Head of caudate nucleus (tissue), 42 donors: ENCODE measurements around the gene ANKRD16.

Source experiments
- DNase-seq, 42 donors: peaks; one replicate each; pipeline versions ENCODE4 v3.0.0 to v3.0.0-alpha.2; 2020 to 2021; ENCODE audit warnings: mixed read lengths in 7 of 42
- intact Hi-C: fragments of 100-400 bp; cut with DNase I; formaldehyde crosslinking; loops from one replicate; pipeline ENCODE4 v1.15.0; 2022

The ANKRD16 gene

DNA sequence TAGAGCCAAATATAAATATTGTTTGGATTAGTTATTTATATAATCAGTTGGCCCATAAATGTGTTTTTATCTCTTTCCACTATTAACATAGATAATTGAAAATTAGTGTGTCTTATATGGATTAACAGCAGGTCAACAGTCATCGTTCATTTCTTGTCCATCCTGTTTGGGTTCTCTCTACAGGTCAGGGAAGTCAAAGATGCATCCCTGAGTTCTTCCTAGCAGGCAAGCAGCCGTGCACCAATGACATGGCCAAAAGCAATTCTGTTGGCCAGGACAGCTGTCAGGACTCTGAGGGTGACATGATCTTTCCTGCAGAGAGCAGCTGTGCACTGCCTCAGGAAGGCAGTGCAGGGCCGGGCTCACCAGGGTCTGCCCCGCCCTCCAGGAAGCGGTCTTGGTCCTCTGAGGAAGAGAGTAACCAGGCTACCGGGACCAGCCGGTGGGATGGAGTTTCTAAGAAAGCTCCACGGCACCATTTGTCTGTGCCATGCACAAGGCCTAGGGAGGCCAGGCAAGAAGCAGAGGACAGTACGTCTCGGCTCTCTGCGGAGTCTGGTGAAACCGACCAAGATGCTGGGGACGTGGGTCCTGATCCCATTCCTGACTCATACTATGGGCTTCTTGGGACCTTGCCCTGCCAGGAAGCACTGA lies 16.3 kb upstream of the ANKRD16 start:
- intact Hi-C loops: no loop called here
- peak in 1 of 42 donors; percentile 19 for DNase-seq

DNA sequence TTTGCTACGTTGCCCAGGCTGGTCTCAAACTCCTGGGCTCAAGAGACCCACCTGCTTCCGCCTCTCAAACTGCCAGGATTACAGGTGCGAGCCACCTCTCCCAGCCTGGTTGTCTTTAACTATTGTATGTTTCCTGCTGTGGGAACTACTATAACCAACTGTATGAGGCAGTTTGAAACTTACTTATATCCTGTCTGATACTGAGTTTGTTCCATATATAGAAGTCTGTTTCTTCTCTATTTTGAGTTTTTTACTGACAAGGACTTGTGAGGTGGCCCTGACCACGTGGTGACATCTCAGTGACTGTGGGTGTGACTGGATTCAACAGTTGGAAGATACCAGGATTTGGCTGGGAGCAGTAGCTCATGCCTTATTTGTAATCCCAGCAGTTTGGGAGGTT lies 14.5 kb upstream of the ANKRD16 start:
- intact Hi-C loops: no loop called here
- DNase-seq: no peak

DNA sequence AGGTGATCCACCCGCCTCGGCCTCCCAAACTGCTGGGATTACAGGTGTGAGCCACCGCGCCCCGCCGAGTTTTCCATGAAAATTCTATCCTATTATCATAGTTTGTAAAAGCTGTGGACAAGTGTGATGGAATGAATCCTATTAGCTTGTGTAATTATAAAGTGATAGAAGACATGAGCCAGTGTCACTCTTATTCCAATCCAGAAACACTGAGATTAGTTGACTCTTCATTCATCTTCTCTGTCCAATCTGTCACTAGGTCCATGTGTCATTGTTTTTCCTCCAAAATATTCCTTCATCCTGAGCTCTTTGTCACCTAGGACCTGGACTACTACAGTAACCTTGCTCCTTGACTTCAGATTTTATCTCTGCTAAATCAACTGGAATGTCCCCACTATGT lies 13.9 kb upstream of the ANKRD16 start:
- intact Hi-C loops: no loop called here
- DNase-seq: peak in 1 of 42 donors; percentile 15

DNA sequence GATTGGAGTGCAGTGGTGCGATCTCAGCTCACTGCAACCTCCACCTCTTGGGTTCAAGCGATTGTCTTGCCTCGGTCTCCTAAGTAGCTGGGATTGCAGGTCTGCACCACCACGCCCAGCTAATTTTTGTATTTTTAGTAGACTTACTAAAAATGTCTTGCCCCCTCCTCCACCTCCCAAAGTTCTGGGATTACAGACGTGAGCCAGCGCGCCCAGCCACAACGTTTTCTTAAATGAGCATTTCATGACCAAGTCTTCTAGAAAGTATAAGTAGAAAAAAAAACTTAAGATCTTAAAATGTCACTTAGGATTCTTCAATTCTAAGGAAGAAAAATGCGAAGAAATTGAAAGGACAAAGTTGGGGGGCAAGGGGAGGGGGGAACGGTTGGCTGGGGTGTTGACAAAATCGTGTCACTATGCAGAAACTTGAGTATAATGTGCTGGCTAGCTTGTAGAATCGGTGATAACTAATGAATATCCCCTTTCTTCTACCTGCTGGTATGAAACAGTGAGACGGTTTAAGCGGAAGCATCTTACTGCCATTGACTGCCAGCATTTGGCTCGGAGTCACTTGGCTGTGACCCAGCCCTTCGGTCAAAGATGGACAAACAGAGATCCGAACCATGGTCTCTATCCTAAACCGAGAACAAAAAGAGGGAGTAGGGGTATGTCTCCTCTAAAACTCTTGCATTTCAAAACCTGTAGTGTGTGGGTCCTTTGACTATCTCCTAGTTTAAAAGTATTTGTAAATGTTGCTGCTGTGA lies 13.0 kb upstream of the ANKRD16 start:
- peak in 3 of 42 donors; percentile 34 to 41 (median 36) for DNase-seq
- intact Hi-C loops: no loop called here

DNA sequence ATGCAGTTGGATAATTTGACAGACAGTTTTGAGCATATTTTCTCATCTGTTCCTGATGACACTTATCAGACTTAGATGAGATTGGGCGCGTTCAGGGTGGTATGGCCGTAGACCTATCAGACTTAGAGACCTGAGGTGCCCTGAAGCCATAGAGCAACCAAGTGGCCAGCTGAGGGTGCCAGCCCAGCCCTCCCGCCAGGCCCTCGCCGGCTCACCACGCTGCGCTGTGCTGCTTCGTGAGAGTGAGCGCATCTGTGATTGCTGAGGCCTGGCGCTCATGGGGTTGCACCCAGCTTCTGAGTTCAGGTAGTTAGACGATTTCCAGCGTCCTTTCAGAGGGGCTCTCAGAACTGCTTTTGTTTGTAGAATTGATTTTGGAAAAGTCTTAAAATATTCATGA lies 10.6 kb upstream of the ANKRD16 start:
- DNase-seq: peak in 2 of 42 donors; percentile 26 to 42
- intact Hi-C loops: no loop called here

DNA sequence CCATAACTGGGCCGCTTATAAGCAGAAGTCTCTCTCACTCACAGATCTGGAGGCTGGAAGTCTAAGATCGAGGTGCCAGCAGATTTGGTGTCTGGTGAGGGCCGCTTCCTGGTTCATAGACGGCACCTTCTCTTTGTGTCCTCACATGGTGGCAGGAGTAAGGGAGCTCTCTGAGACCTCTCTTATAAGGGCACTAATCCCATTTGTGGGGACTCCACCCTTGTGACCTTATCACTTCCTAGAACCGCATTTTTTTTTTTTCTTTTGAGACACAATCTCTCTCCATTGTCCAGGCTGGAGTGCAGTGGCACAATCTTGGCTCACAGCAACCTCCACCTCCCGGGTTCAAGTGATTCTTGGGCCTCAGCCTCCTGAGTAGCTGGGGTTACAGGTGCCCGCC lies 8.5 kb upstream of the ANKRD16 start:
- peak in 1 of 42 donors; percentile 19 for DNase-seq
- intact Hi-C loops: no loop called here

DNA sequence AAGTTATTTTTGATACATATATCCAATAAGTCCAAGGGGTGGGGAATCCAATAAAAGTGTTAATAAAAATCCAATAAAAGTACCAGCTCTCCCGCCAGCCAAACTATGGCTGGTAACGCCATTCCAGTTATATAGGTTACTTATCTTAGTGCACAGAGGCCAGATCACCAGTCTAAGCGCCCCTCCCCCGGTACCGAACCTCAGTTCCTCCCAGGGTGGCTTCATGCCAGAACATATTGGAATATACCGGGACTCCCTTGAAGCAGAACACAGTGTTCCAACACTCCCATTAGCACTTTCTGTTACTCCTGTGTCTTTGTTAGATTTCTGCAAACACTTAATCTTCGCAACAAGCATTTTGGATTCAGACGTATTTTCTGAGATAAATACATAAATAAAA lies 7.8 kb upstream of the ANKRD16 start:
- intact Hi-C loops: no loop called here
- DNase-seq: peak in 1 of 42 donors; percentile 43

DNA sequence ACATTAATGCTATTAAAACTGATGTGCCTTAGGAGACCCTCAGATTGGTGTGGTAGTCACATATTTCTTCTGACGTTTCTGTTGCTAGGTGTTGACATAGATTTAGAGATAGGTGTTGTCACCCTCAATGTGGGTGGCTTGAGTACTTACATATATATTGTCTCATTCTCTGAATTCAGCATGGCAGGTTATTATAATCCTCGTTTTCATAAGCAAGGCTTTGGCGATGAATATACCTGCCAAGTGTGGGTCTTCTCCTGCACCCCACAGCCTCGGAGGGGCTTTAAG lies 7.3 kb upstream of the ANKRD16 start:
- no peak for DNase-seq
- intact Hi-C loops: no loop called here

DNA sequence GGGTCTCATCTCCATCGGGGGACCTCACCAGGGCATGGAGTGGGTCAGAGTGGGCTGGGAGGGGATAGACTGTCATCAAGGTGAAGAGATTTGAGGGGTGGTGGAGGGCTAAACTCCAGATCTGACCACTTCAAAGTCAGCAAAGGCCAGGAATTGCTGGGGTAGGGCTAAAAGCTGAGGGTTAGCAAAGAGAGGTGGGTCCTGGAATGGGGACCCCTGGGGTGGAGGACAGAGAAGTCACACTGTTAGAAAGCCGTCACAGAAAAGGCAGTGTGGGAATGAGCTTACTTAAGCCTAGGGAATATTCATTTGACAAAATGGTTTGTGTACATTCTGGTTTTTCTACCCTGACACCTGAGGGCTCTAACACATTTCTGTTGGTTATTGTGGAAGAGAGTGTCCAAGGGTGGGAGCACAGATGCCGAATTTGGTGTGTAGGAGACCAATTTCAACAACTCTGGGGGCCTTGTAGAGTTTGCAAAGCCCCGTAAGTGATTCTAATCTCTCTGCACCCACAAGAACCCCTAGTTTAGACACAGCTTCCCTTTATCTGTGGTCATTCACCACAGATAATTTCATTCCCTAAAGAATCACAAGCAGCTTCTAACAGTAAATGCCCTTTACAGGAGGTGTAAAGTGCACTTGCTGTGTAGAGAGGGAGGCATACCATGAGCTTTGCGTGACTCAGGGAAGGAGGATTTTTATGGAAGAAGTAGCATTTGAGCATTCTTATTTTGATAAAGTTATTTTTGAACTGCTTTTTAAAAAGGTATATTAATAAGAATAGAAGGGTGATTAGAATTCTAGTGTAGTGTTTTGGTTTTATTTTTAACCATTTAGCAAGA lies 6.7 kb upstream of the ANKRD16 start:
- DNase-seq: peak in 2 of 42 donors; percentile 25 to 30
- intact Hi-C loops: no loop called here

DNA sequence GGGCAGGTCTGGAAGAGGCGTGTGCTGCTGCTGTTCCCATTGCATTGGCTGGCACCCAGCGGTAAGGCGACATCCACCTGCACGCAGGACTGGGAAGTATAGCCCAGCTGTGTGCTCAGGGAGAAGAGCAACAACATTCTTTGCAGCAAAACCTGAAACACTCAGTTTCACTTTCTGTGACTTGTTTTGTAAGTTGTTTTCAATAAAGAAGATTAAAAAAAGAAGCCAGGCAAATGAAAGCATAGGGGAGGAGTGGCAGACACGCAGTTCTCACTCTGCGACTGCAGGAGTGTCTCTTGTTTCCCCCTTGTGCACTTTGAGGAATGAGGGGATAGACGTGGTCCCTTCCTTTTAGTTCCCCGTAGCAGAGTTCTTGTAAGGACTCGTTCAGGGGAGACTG lies 6.1 kb upstream of the ANKRD16 start:
- intact Hi-C loops: no loop called here
- peak in 1 of 42 donors; percentile 19 for DNase-seq

DNA sequence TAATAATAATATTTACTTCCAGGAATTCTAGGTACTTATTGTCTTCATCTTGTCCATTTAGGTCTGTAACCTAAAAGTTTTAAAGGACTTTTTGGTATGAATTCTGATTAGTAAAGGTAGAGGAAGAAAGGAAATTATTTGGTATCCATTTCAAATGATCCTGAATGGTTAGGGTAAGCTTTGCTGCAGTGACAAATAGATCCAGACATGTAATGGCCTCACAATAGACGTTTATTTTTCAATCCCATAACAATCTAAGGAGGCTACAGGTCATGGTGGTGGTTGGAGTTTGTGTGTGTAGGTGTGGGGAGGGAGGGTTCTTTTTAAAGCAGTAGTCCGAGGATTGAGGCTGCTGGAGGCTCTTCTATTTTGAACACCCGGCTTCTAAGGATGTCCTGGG lies 5.7 kb upstream of the ANKRD16 start:
- intact Hi-C loops: no loop called here
- no peak for DNase-seq

DNA sequence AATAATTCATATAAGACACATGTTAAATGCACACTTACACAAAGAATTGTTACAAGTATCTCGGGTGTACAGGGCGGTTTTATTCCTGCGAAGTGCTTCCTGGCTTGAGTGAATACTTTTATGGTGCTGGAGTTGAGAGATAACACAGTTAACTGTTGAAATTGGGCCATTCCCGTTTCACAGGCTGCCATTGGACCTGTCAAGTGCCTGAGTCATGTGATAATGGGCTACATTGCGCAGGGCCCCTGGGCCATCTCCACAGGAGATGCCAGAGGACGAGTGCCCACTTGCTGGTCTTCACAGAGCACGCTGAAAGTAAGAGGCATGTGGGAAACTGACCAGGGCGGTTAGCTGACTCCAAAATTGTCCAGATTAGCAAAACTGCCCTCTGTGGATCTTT lies 5.2 kb upstream of the ANKRD16 start:
- peak in 1 of 42 donors; percentile 15 for DNase-seq
- intact Hi-C loops: no loop called here

DNA sequence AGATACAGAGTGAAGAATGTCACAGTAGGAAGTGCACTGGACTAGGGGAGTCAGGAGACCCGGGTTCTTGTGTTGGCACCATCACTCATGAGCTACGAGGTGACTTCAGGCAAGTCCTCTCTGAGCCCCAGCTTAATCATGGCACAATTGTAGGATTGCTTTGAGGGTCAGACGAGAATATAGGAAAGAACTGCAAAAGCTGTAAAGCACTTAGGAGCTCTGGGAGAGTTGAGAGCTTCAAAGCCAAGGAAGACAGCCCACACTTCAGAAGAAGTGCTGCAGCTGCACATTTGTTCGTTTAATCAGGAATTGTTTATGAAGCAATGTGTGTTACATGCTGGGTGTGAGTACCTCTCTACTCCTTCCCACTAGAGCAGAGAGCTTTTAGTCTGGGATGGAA lies 4.7 kb upstream of the ANKRD16 start:
- intact Hi-C loops: no loop called here
- DNase-seq: no peak

DNA sequence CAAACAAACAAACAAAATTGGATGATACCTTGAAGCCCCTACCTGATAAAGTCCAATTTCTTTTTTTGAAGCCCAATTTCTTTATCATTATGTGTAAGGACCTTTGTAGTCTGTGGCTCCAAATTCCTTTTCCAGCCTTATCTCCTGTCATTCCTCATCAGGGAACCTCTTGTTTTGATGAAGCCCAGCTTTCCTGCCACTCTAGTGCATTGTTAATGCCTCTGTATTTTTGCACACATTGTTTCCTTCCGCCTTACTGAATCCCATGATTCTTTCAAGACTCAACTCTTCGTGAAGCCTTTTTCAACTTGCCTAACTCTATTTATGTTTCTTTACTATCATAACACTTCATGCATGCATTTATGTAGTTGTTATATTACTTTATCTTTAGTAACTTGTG lies 3.6 kb upstream of the ANKRD16 start:
- intact Hi-C loops: no loop called here
- DNase-seq: no peak

DNA sequence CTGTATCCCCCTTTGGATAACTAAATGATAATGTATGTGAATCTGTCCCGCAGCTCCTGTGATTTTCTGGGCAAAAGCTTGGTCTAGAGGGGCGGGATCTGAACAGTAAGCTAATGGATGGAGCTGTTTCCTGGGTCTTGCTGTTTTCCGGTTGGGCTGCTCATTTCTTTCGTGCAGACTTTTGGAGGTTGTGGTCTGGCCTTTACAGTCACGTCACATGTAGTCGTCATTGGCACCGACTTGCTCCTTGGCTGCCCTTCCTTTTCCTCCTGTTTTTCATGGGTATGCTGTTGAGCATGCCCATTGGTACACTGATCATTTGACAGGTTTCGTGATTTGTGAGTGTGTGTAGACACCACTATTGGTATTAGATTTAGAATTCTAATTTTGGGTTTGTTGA lies 2.3 kb upstream of the ANKRD16 start:
- intact Hi-C loops: no loop called here
- peak in 2 of 42 donors; percentile 12 to 19 for DNase-seq

DNA sequence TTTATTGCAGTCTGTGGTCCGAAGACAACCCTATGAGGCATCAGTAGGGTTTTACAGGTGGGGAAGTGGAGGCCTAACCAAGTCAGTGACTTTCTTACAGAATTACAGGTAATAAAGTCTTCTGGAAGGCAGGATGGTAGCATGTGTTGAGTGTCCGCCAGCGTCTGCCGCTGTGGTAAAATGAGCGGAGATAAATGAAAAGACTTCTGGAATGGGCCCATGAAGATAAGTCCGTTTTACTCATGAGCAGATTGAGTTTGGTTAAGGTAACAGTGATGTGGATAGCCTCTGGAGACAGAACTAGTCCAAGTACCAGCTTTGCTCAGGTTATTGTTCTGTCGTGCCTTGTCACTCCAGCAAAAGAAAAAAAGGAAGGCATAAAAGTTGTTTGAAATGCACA lies 1.3 kb upstream of the ANKRD16 start:
- DNase-seq: peak in 2 of 42 donors; percentile 16 to 18
- intact Hi-C loops: no loop called here

DNA sequence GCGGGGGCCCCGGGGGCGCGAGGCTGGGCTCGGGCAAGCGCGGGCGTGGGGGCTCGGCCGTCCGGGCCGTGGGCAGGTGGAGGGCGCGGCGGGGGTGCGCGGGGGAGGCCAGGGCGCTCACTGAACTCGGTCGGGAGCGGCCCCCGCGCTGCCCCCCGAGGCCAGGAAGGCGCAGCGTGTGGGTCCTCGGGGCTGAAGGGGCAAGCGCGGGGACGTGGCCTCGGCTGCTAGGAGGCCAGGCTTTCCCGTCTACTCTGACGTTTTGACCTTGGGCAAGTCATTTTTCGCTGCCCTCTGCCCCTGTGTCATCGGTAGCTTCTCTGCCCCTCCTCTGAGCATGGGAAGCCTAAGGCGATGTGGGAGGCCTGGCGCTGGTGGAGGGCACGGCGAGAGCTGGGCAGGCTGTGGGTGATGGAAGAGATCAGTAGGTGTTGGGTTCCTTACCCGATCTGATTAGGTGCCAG lies 791 bp upstream of the ANKRD16 start:
- DNase-seq: peak in 4 of 42 donors; percentile 25 to 43 (median 36)
- intact Hi-C loops: no loop called here

DNA sequence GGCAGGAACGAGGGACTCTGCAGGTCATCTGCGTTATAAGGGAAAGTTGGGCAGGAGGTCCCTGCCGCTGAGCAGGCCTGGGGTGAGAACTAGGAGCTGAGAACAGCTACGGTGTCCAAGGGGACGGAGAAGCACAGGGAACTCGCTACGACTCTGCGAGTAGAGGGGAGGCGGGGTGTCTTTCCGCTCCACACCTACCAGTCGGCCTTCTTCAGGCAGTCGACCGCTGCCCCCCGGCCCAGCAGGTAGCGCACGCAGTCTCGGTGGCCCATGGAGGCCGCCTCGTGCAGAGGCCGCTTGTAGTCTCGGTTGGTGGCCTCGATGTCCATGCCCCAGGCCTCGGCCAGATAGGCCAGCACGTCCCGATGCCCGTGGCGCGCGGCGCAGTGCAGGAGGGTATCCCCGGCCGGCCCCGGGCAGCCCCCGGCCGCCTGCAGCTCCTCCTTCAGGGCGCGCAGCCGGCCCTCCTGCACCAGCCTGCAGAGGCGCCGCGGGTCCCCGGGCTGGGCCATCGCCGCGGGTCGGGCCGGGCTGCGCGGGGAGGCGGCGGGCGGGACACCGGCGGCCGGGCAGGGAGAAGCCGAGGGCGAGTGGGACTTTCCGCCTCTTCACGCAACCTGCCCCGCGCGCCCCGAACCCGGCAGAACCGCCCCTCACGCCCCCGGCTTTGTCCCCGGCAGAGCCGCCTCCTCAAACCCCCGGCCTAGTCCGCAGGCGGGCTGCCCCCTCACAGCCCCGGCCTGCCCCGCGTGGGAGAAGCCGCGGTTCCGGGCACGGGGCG lies 660 bp downstream of the ANKRD16 start:
- intact Hi-C loops: loop anchor here (5.0 kb wide), 2 partner anchors 77 to 202 kb away; partner anchors contain the start of gene GDI2
- DNase-seq: peak in 23 of 42 donors; percentile 9 to 55 (median 23)

DNA sequence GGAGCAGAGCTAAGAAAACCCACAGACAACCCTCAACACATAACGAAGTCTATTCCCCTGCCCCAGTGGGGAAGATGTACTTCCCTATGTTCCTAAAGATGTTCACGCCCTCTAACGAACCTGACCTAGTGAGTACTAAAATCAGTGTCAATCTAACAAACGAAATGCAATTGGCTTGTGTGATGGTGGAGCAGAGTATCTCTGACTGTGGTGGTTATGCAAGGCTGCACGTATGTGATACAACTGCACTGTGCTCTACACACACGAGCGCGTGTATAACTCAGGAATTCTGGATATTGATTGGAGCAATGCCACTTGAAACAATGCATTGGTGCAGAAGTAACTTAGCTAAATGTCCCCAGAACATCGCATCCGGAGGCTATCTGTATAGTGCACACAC lies 1.3 kb downstream of the ANKRD16 start:
- intact Hi-C loops: loop anchor here (5.0 kb wide), 2 partner anchors 76 to 201 kb away; partner anchors contain the start of gene GDI2
- DNase-seq: peak in 24 of 42 donors; percentile 17 to 77 (median 41)
